GM12874 (cell line): ENCODE results near the gene S100Z.

Experiments
- TF ChIP-seq, protein P1 (sequence below): IDR thresholded peaks from 2 replicates; pipeline ENCODE4 v1.5.1; 2011; ENCODE audit warnings: low read depth, mild to moderate bottlenecking, control low read depth, low read length, moderate library complexity; ENCODE audit not compliant: insufficient read depth

Gene S100Z

GRCh38 chr5:76942581-76942980 lies 92.8 kb downstream of the S100Z start:
- TF ChIP-seq, protein P1, sequence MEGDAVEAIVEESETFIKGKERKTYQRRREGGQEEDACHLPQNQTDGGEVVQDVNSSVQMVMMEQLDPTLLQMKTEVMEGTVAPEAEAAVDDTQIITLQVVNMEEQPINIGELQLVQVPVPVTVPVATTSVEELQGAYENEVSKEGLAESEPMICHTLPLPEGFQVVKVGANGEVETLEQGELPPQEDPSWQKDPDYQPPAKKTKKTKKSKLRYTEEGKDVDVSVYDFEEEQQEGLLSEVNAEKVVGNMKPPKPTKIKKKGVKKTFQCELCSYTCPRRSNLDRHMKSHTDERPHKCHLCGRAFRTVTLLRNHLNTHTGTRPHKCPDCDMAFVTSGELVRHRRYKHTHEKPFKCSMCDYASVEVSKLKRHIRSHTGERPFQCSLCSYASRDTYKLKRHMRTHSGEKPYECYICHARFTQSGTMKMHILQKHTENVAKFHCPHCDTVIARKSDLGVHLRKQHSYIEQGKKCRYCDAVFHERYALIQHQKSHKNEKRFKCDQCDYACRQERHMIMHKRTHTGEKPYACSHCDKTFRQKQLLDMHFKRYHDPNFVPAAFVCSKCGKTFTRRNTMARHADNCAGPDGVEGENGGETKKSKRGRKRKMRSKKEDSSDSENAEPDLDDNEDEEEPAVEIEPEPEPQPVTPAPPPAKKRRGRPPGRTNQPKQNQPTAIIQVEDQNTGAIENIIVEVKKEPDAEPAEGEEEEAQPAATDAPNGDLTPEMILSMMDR = no peak

- TF ChIP-seq, protein P1 = no peak
Measured at GRCh38 chr5:76943006-76943405, 93.2 kb downstream of the S100Z start.

DNA sequence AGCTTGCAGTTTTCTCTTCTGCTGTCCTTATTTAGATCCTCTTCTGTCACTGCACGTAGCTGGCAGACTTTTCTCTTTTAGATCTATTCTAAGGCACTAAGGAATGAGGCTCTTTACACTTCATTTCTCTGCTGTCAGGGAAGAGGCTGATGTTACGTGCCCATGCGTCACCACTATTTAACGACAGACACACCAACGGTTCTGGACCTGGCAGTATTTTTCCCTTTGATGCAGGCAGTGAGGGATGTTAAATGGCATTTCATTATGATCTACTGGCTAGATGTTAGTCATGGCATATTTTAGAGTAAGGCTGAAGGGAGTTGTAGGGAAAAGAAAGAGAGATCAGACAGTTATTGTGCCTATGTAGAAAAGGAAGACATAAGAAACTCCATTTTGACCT lies 94.8 kb downstream of the S100Z start:
- TF ChIP-seq, protein P1 = no peak

- TF ChIP-seq, protein P1 = no peak
Measured at GRCh38 chr5:76946090-76946489, 96.3 kb downstream of the S100Z start.

DNA sequence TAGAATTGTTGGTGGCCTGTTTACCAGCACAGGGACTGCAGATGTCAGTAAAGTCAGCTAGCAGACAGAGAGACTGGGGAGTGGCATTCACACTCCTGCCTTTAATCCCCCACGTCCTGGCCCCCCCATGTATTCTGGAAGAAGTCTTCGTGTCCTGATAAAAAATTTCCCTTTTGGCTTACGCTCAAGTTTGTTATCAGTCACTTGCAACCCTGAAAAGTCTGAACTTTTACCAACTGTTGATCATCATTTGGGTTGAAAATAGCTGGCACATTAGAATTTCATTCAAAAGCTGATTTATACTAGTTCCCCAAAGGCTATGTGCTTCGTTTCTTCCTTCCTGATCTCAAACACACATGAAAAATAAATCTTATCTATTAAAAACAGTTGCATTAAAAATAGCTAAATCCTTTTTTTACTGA lies 97.3 kb downstream of the S100Z start:
- TF ChIP-seq, protein P1 = no peak

- TF ChIP-seq, protein P1 = no peak
Measured at GRCh38 chr5:76952795-76953536, 103.2 kb downstream of the S100Z start, which contains the start of gene CRHBP. TSS of gene CRHBP (plus strand) at chr5:76953045. CDS start at chr5:76953135, 90 bp downstream.

DNA sequence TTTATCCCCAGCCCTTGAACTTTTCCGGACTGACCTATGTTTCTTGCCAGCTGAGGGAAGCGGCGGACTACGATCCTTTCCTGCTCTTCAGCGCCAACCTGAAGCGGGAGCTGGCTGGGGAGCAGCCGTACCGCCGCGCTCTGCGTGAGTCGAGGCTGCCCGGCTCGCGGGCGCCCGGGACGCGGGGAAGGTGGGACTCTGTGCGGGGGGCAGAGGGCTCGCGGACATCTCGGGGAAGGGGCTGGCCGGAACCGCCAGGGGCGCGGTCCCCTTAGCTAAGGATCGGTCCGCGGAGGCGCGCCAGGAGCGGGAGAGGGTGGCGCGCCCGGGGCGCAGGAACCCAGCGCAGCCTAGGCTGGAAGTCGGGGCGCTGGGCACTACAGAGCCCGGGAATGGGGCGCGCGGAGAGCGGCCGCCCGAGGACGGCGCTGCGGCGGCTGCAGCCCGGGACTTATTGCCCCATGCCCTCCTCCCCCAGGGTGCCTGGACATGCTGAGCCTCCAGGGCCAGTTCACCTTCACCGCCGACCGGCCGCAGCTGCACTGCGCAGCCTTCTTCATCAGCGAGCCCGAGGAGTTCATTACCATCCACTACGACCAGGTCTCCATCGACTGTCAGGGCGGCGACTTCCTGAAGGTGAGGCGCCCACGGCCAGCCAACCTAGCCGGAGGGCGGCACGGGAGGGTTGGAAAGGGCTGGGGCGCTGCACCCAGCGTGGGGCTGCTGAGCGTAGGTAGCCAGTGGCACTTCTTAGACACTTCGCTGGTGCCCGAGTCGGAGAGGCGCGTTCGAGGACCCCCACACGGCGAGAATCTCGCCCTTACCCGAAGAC lies 104.0 kb downstream of the S100Z start:
- TF ChIP-seq, protein P1 = no peak
